T47D (cell line): ENCODE data around the gene TSHZ3.

Source experiments
- DNase-seq, 2 experiments: peaks; one replicate each; pipeline versions ENCODE4 v3.0.0 to v3.0.0-alpha.2; 2011 to 2012; ENCODE audit warnings: low read depth in 1 of 2, low spot score in 1 of 2
- JUND ChIP-seq: IDR thresholded peaks from 2 replicates; pipeline ENCODE4 v1.6.1; 2012; ENCODE audit warnings: low read depth
- in situ Hi-C: cut with HindIII; loops from 2 replicates; pipeline ENCODE4 v1.10.0; 2016; ENCODE audit warnings: low sequenced_read_pairs, low pct_unique_long_range_greater_than_20kb

TSHZ3 gene

GRCh38 chr19:31370216-31370615, 21.0 kb upstream of the TSHZ3 start:
- no peak for DNase-seq
- no peak for TF ChIP-seq JUND
- in situ Hi-C loops: no loop called here

- in situ Hi-C loops: no loop called here
These were observed 15.7 kb upstream of the TSHZ3 start for GRCh38 chr19:31364963-31365362.

GRCh38 chr19:31361728-31362127, 12.5 kb upstream of the TSHZ3 start:
- no peak for DNase-seq
- TF ChIP-seq JUND: no peak
- in situ Hi-C loops: no loop called here

More at GRCh38 chr19:31364963-31365362, 15.7 kb upstream of the TSHZ3 start:
- no peak for DNase-seq
- no peak for TF ChIP-seq JUND

- in situ Hi-C loops: no loop called here
- no peak for DNase-seq
- TF ChIP-seq JUND: no peak
These were observed 8.1 kb upstream of the TSHZ3 start for GRCh38 chr19:31357315-31357673.

GRCh38 chr19:31356587-31357314, 7.5 kb upstream of the TSHZ3 start:
- in situ Hi-C loops: no loop called here
- no peak for DNase-seq
- TF ChIP-seq JUND: no peak

GRCh38 chr19:31355665-31356289, 6.5 kb upstream of the TSHZ3 start:
- no peak for DNase-seq
- in situ Hi-C loops: no loop called here

GRCh38 chr19:31354799-31355664, 5.8 kb upstream of the TSHZ3 start:
- TF ChIP-seq JUND: no peak
- DNase-seq: no peak
- in situ Hi-C loops: no loop called here

More at GRCh38 chr19:31355665-31356289, 6.5 kb upstream of the TSHZ3 start:
- TF ChIP-seq JUND: no peak

- in situ Hi-C loops: no loop called here
- DNase-seq: no peak
- no peak for TF ChIP-seq JUND
These were observed 5.1 kb upstream of the TSHZ3 start for GRCh38 chr19:31354316-31354715.

GRCh38 chr19:31353833-31354232, 4.6 kb upstream of the TSHZ3 start:
- no peak for DNase-seq
- TF ChIP-seq JUND: no peak
- in situ Hi-C loops: no loop called here

- DNase-seq: no peak
- TF ChIP-seq JUND: no peak
- in situ Hi-C loops: no loop called here
These were observed 3.8 kb upstream of the TSHZ3 start for GRCh38 chr19:31352782-31353651.

GRCh38 chr19:31352296-31352781, 3.1 kb upstream of the TSHZ3 start:
- in situ Hi-C loops: no loop called here
- no peak for TF ChIP-seq JUND
- no peak for DNase-seq

GRCh38 chr19:31351855-31352195, 2.6 kb upstream of the TSHZ3 start:
- no peak for DNase-seq
- in situ Hi-C loops: no loop called here
- TF ChIP-seq JUND: no peak
